HG03521 (cell line): ENCODE data around the gene BUB1B.
A peak's percentile ranks its signal among the peaks of the same experiment; 100 is the strongest.
"Not testable (repeated sequence)": the region's sequence is repeated elsewhere in the genome, so short reads cannot be mapped to it uniquely, and the experiment has no call there.

ENCODE experiments used
- ATAC-seq: cut with Tn5 transposase; IDR thresholded peaks from one replicate; pipeline ENCODE4 v1.9.1; 2021; ENCODE audit warnings: mild to moderate bottlenecking, moderate library complexity; ENCODE audit not compliant: unreplicated experiment

Gene BUB1B

DNA sequence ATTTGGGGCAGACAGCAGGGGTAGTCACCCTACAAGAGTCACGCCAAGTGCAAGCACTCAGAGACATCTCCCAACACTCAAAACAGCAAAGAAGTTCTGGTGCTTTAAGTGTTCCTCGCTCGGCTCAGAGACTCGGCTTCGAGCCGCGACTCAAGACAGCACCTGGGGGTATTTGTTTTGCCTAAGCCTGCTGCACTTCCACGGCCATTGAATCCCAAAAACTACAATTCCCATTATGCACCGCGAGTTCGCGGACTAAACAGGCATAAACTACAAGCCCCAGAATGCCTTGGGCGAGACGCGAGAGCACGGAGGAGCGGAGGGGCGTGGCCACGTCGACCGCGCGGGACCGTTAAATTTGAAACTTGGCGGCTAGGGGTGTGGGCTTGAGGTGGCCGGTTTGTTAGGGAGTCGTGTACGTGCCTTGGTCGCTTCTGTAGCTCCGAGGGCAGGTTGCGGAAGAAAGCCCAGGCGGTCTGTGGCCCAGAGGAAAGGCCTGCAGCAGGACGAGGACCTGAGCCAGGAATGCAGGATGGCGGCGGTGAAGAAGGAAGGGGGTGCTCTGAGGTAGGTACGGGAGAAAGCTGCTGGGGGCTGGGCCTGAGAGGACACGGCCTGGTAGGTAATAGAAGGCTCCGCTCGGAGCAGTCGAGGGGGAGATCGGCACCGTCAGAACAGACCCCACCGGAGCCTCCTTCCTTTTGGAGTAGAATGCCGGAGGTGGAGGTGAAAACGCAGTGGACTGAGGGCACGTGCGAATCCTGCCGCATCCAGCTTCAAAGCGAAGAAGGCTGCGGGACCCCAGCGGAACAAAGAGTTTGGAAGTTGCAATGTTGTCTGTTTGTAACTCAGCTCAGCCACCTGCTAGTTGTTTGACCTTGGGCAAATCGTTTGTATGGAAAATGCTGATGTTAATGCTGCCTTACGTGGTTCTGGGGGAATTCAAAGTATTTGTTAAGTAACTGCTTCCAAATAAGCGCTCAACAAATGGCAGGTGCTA lies at the start of gene BUB1B:
TSS of gene BUB1B (plus strand) at position 381 of the 1,000 bp plus-strand sequence. CDS start at position 533, 152 bp downstream.
- ATAC-seq = peak; percentile 82

DNA sequence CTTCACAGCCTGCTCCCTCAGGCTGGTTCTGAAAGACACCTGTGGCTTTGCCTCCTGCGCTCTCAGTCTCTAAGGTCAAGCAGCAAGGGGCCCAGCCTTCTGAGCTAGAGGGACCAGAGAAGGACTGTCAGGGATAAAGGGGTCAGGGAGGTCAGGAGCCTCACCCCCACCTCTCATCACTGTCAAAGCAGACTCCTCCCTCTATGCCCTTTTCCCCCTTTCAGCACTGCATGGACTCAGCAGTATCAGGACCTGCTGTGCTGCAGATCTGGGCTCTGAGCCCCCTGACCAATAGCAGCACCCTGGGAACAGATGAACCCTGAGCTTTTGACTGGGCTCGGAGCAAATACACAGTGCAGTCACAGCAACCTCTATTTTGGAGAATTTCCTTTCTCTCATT lies 49.0 kb upstream of the BUB1B start:
- no peak for ATAC-seq

DNA sequence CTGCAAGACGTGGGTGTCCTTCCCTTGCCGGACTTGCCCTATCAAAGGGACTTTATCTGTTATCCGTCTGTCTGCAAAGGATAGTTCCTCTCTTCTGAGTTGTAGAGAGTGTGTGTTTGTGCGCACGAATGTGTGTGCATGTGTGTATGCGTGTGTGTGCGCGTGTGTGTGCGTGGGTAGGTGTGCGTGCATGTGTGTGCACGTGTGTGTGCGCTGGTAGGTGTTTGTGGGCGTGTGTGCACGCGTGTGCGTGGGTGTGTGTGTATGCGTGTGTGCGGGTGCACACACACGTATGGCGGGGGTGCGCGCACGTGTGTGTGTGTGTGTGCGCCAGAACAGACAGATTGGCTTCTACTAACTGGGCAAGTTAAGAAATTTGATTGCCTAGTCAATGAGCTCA lies 48.1 kb upstream of the BUB1B start:
- ATAC-seq = no peak

DNA sequence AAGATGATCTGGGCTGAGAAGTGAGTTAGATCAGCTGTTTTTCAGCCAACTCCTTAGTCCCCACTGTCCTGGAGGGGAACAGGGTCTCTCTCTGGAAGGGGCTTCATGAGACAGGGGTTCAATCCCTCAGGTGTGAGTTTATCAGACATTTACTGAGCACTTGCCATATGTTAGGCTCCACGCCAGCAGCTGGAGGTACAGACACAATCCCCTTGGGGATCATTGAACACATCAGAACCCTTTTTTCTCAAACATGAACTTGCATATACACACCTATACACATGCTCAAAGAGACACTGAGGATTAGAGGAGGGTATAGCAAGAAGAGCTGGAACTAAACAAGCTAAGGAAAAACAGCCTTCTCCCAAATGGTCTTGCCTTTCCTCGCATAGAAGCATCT lies 46.7 kb upstream of the BUB1B start:
- ATAC-seq = no peak

DNA sequence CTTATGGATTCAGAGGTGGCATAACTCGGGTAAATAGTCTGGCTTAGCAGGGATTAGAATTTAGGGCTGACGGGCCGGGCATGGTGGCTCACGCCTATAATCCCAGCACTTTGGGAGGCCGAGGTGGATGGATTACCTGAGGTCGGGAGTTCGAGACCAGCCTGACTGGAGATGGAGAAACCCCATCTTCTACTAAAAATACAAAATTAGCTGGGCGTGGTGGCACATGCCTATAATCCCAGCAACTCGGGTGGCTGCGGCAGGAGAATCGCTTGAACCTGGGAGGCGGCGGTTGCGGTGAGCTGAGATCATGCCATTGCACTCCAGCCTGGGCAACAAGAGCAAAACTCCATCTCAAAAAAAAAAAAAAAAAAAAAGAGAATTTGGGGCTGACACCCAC lies 45.8 kb upstream of the BUB1B start:
- ATAC-seq = not testable (repeated sequence)

DNA sequence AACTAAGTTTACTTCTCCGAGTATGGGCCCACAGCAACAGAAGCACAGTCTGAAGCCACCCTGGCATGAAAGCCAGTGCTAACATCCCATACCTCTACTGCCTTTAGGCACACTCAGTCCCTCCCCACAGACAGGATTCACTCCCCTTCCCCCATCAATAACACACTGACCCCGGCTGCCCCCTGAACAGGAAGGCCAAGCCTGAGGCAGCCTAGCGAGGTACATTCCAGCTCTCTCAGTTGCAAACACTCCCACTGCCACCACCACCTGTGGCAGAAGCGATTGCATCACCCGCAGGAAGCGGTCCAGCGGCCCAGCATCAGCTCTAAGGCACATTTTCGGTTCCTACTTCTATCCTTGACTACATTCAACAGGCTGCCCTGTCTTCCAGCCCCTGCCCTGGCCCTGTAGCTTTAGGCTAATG lies 45.2 kb upstream of the BUB1B start:
- ATAC-seq = peak; percentile 77

DNA sequence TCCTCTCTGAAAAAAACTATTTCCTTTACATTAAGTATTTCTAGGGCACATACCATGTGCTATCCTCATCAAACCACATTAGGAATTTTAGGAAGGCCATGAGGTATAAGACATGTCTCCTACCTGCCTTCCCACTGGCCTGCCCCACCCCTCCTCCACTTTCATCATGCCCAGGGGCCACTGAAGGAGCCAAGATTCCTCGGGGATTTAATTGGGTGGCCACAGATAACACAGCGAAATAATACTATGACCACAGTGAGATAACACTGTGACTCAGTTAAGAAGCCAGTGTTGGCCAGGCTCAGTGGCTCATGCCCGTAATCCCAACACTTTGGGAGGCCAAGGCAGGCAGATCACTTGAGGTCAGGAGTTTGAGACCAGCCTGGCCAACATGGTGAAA lies 42.4 kb upstream of the BUB1B start:
- no peak for ATAC-seq

GRCh38 chr15:40121911-40122638 lies 38.8 kb upstream of the BUB1B start:
- ATAC-seq = no peak

- not testable (repeated sequence) for ATAC-seq
Observed at GRCh38 chr15:40122989-40123388, 37.9 kb upstream of the BUB1B start.

DNA sequence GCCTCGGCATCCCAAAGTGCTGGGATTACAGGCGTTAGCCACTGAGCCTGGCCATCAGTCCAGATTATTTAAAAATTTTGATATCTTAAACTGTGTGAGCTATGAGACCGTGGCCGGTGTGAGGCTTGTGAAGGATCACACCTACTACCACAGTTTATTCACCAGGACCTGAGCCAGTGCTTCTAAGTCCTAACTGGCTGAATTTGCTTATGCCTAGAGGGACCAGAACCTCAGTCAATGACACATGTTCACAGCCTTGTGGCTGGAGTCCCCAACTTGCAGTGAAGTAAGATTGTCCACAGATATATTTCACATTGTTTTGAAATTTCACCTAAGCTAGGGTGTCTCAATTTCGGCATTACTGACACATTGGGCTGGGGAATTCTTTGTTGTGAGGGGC lies 37.0 kb upstream of the BUB1B start:
- ATAC-seq = not testable (repeated sequence)

- ATAC-seq = not testable (repeated sequence)
Observed at GRCh38 chr15:40124333-40124732, 36.5 kb upstream of the BUB1B start.

GRCh38 chr15:40124807-40125285 lies 36.0 kb upstream of the BUB1B start:
- ATAC-seq = not testable (repeated sequence)

DNA sequence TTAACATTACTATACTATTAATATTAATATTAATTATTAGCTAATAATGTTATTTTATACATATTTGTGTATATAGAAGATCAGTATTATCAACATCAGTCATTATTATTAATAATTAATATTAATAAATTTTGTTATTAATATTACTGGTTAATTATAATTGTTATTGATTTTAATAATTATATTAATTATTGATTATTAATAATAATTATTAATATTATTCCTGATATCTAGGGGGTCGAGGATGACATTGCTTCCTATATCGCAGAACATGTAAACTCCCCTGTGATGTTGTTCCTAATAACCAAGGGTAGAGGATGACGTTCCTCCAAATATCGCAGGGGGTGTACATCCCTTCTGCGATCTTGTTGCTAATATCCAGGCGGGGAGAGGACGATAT lies 34.9 kb upstream of the BUB1B start:
- no peak for ATAC-seq

- no peak for ATAC-seq
Observed at GRCh38 chr15:40128766-40129660, 31.9 kb upstream of the BUB1B start.

GRCh38 chr15:40130118-40130517 lies 30.8 kb upstream of the BUB1B start:
- ATAC-seq = no peak

DNA sequence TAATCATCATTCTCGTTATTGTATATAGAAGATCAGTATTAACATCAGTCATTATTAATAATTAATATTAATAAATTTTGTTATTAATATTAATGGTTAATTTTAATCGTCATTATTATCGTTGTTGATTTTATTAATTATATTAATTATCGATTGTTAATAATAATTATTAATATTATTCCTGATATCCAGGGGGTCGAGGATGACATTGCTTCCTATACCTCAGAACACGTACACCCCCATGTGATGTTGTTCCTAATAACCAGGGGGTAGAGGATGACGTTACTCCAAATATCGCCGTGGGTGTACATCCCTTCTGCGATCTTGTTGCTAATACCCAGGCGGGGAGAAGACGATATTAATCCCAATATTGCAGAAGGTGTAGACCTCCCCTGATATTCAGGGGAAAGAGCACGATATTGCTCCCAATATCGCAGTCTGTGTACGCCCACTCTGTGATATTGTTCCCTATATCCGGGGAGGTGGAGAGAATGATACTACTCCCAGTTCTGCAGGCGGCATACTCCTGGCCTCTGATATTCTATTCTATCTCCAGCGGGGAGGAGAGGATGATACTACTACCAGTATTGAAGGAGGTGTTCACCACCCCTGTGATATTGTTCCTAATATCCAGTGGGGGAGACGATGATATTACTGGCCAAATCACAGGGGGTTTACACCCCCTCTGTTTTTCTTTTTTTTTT lies 29.9 kb upstream of the BUB1B start:
- no peak for ATAC-seq

DNA sequence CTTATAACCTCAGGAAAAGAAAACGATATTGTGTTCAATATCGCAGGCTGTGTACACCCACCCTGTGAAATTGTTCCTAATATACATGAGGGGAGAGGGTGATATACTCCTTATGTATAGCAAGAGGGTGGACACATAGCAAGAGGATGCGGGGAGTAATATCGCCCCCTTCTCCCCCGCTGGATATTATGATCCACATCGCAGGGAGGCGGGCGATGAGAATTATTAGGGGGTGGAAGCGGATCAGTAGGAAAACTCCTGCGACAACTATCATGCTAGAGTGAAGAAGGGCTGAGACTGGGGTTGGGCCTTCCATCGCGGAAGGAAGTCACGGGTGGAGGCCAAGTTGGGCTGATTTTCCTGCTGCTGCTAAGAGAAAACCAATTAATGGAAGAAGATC lies 27.3 kb upstream of the BUB1B start:
- ATAC-seq = no peak

- no peak for ATAC-seq
Observed at GRCh38 chr15:40134885-40135284, 26.0 kb upstream of the BUB1B start.

DNA sequence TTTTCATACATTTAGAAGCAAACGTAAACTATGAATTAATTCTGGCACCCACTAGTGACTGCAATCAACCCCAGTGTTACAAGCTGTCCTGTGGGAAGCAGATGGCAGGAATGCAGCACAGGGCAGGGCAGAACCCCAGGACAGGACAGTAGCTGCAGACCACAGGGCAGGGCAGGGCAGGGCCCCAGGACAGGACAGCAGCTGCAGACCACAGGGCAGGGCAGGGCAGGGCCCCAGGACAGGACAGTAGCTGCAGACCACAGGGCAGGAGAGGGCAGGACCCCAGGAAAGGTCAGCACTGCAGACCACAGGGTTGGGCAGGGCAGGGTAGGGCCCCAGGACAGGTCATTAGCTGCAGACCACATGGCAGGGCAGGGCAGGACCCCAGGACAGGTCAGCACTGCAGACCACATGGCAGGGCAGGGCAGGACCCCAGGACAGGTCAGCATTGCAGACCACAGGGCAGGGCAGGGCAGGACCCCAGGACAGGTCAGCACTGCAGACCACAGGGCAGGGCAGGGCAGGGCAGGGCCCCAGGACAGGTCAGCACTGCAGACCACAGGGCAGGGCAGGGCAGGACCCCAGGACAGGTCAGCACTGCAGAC lies 24.9 kb upstream of the BUB1B start:
- ATAC-seq = not testable (repeated sequence)
